T-cell (primary cell): Measurements from ENCODE around the gene C2orf66. TPM values are rescaled to one million over a fixed set of nuclear protein-coding genes. Genes with fewer than 3 reads are reported as not detected.

Source experiments
- total RNA-seq, 35 experiments: library from RNA in 6 of 35; stranded (reverse) in 6 of 35; fragments of 120-200 nt in 1 of 35; gene quantifications; one replicate each; pipeline versions ENCODE4 v1.2.1 to v1.2.4 and lab custom pipeline; 2013 to 2026

The C2orf66 gene
- total RNA-seq, 5 donors from 2014 or later (not counting 1 experiment from before 2014, with no cell fraction given): not detected

Other genes starting within 250 kb of the C2orf66 start
- 1 to 10 TPM in 1 of 5 donors, under 1 TPM in 4; 0.10 to 2.9 (median 0.44) TPM for gene HECW2, start 215.8 kb downstream of the C2orf66 start, total RNA-seq
- gene CCDC150, start 169.6 kb downstream of the C2orf66 start, total RNA-seq: 1 to 10 TPM in 3 of 5 donors, under 1 TPM in 2; 0.60 to 1.9 (median 1.1) TPM
- gene GTF3C3, start 9.7 kb downstream of the C2orf66 start, total RNA-seq: 10 to 100 TPM; 29.8 to 40.4 (median 33.9) TPM
- gene PGAP1, start 117.4 kb upstream of the C2orf66 start, total RNA-seq: 10 to 100 TPM; 10.8 to 17.4 (median 13.9) TPM